GM23338 (cell line): ENCODE results near the gene KCNK16.

Experiments
- CREB1 ChIP-seq: fragments of 250-450 bp; sonication (Bioruptor Pico); IDR thresholded peaks from 2 replicates; pipeline ENCODE4 v1.5.0; 2020; ENCODE audit warnings: low read depth, mild to moderate bottlenecking, moderate library complexity
- CTCF ChIP-seq, 2 experiments: fragments of 200-600 bp in 1 of 2; sonication (generic) in 1 of 2; conservative IDR thresholded peaks; 2 replicates each; pipeline versions ENCODE4 v1.5.1 to v1.6.1; 2016 to 2017; ENCODE audit warnings: antibody characterized with exemption in 2 of 2, low read depth in 2 of 2, mild to moderate bottlenecking in 2 of 2, moderate library complexity in 1 of 2

GRCh38 chr6:39344821-39345280, 22.3 kb upstream of the KCNK16 start:
- TF ChIP-seq CREB1 (CRISPR knock-in tag): no peak
- TF ChIP-seq CTCF (conservative IDR thresholded peaks at IDR 0.05; ENCODE audit: low read depth in 2 of 2): no peak
